ENCODE results near the gene GDPD5.

Gene GDPD5

DNA sequence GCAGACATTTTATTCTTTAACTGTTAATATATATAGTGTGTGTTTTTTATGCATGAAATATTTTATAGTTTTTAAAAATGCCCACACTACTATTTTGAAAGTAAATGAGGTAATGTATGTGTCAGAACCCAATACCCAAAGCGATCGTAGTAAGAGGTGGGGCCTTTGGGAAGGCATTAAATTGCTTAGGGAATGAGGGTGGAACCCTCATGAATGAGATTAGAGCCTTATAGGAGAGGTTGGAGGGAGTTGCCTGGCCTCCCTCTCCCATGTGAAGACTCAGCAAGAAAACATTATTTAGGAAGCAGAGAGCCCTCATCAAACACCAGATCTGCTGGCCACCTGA is 103.9 kb downstream of the GDPD5 start:
- ATAC-seq, result no peak
- TF ChIP-seq ARNTL (CRISPR knock-in tag; IDR thresholded peaks at IDR 0.05; ENCODE audit: borderline replicate concordance, low read depth), result no peak
- no peak for TF ChIP-seq ZNF8 (CRISPR knock-in tag; IDR thresholded peaks at IDR 0.05)
- TF ChIP-seq, protein P1, sequence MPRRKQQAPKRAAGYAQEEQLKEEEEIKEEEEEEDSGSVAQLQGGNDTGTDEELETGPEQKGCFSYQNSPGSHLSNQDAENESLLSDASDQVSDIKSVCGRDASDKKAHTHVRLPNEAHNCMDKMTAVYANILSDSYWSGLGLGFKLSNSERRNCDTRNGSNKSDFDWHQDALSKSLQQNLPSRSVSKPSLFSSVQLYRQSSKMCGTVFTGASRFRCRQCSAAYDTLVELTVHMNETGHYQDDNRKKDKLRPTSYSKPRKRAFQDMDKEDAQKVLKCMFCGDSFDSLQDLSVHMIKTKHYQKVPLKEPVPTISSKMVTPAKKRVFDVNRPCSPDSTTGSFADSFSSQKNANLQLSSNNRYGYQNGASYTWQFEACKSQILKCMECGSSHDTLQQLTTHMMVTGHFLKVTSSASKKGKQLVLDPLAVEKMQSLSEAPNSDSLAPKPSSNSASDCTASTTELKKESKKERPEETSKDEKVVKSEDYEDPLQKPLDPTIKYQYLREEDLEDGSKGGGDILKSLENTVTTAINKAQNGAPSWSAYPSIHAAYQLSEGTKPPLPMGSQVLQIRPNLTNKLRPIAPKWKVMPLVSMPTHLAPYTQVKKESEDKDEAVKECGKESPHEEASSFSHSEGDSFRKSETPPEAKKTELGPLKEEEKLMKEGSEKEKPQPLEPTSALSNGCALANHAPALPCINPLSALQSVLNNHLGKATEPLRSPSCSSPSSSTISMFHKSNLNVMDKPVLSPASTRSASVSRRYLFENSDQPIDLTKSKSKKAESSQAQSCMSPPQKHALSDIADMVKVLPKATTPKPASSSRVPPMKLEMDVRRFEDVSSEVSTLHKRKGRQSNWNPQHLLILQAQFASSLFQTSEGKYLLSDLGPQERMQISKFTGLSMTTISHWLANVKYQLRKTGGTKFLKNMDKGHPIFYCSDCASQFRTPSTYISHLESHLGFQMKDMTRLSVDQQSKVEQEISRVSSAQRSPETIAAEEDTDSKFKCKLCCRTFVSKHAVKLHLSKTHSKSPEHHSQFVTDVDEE (CRISPR knock-in tag; IDR thresholded peaks at IDR 0.05), result no peak
- no peak for TF ChIP-seq ZNF70 (CRISPR knock-in tag; IDR thresholded peaks at IDR 0.05)
- TF ChIP-seq, protein P2, sequence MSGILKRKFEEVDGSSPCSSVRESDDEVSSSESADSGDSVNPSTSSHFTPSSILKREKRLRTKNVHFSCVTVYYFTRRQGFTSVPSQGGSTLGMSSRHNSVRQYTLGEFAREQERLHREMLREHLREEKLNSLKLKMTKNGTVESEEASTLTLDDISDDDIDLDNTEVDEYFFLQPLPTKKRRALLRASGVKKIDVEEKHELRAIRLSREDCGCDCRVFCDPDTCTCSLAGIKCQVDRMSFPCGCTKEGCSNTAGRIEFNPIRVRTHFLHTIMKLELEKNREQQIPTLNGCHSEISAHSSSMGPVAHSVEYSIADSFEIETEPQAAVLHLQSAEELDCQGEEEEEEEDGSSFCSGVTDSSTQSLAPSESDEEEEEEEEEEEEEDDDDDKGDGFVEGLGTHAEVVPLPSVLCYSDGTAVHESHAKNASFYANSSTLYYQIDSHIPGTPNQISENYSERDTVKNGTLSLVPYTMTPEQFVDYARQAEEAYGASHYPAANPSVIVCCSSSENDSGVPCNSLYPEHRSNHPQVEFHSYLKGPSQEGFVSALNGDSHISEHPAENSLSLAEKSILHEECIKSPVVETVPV (CRISPR knock-in tag; IDR thresholded peaks at IDR 0.05), result no peak
- no peak for TF ChIP-seq ZFP3 (CRISPR knock-in tag; IDR thresholded peaks at IDR 0.05)
- no peak for TF ChIP-seq TCF4 (CRISPR knock-in tag; IDR thresholded peaks at IDR 0.05; ENCODE audit: borderline replicate concordance)
- TF ChIP-seq ZNF565 (CRISPR knock-in tag; conservative IDR thresholded peaks at IDR 0.05; ENCODE audit: low read depth), result no peak
- TF ChIP-seq GLIS3 (CRISPR knock-in tag; IDR thresholded peaks at IDR 0.05), result no peak

DNA sequence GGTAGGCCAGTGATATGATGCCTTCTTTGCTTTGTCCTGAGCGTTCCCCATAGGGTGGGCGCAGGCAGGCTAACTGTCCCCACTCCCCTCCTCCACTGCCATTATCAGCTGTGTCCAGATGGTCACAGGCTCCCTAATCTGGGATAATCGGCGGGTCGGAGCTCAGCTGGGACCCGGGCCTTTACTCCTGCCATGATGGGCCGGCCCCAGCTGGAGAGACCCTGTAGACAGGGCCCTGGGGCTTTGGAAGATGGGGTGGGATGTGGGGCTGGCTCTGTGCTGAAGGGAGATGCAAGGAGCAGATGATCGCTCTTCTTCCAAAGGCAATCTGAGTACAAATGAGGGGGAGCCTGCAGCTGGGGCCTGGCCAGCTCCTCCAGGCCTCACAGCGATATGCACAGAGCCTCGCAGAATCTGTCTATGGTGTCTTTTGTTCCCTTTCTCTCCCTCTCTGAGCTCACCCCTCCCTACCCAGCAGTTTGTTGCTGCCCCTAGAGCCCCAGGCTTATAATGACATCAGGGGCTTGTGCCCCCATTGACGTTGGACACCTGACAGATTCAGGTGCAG is 104.6 kb downstream of the GDPD5 start:
- TF ChIP-seq ESRRG (CRISPR knock-in tag; IDR thresholded peaks at IDR 0.05) (no peak), TOX (CRISPR knock-in tag; IDR thresholded peaks at IDR 0.05; ENCODE audit: borderline replicate concordance) (no peak), GLIS3 (CRISPR knock-in tag; IDR thresholded peaks at IDR 0.05) (no peak), ZFP30 (CRISPR knock-in tag; IDR thresholded peaks at IDR 0.05) (no peak), ARNTL (CRISPR knock-in tag; IDR thresholded peaks at IDR 0.05; ENCODE audit: borderline replicate concordance, low read depth) (no peak)
- TF ChIP-seq, protein P1 (CRISPR knock-in tag; IDR thresholded peaks at IDR 0.05), result no peak
- TF ChIP-seq, protein P3, sequence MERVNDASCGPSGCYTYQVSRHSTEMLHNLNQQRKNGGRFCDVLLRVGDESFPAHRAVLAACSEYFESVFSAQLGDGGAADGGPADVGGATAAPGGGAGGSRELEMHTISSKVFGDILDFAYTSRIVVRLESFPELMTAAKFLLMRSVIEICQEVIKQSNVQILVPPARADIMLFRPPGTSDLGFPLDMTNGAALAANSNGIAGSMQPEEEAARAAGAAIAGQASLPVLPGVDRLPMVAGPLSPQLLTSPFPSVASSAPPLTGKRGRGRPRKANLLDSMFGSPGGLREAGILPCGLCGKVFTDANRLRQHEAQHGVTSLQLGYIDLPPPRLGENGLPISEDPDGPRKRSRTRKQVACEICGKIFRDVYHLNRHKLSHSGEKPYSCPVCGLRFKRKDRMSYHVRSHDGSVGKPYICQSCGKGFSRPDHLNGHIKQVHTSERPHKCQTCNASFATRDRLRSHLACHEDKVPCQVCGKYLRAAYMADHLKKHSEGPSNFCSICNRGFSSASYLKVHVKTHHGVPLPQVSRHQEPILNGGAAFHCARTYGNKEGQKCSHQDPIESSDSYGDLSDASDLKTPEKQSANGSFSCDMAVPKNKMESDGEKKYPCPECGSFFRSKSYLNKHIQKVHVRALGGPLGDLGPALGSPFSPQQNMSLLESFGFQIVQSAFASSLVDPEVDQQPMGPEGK (CRISPR knock-in tag; IDR thresholded peaks at IDR 0.05; ENCODE audit: borderline replicate concordance), result no peak
- TF ChIP-seq, protein P2 (CRISPR knock-in tag; IDR thresholded peaks at IDR 0.05), result no peak
- no peak for ATAC-seq

DNA sequence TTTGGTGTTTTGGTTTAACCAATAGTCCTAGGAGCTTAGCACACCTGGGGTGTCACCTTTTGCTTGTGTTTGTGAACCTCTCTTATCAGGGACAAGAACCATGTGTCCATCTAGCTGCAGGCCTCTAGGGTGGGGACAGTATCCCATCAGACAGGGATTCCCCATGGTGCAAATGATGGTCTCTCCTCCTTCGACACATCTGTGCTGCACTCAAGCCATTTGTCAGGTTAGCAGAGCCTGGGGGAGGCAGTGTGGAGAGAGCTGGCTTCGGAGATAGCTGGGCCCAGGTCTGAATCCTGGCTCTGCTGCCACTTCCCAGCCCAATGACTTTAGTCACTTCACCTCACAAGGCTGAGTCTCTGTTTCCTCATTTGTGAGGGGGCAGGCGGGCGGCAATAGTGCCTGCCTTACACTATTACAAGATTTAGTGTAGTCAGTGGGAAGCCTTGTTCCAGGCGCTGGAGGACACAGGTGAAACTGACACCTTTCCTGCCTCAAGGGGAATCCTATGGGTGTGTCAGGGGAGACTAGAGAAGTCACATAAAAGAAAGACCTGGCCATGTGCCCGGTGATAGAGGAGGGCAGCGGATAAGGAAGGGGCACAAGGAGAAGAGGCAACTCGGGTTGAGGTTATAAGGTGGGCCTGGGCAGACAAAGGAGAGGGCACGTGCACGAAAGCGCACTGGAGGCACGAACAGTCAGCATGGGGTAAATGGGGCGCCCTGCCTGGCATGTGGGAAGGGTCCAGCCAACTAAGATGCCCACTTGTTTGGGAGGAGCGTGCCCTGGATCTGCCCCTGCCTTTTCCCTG is 105.3 kb downstream of the GDPD5 start:
- TF ChIP-seq, protein P4, sequence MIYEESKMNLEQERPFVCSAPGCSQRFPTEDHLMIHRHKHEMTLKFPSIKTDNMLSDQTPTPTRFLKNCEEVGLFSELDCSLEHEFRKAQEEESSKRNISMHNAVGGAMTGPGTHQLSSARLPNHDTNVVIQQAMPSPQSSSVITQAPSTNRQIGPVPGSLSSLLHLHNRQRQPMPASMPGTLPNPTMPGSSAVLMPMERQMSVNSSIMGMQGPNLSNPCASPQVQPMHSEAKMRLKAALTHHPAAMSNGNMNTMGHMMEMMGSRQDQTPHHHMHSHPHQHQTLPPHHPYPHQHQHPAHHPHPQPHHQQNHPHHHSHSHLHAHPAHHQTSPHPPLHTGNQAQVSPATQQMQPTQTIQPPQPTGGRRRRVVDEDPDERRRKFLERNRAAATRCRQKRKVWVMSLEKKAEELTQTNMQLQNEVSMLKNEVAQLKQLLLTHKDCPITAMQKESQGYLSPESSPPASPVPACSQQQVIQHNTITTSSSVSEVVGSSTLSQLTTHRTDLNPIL (CRISPR knock-in tag; IDR thresholded peaks at IDR 0.05; ENCODE audit: low read depth), result no peak
- TF ChIP-seq ZC3H10 (CRISPR knock-in tag; IDR thresholded peaks at IDR 0.05) (no peak), ZFP3 (CRISPR knock-in tag; IDR thresholded peaks at IDR 0.05) (no peak), CSDC2 (CRISPR knock-in tag; IDR thresholded peaks at IDR 0.05) (no peak), SNAI2 (CRISPR knock-in tag; IDR thresholded peaks at IDR 0.05) (no peak), ARNTL (CRISPR knock-in tag; IDR thresholded peaks at IDR 0.05; ENCODE audit: borderline replicate concordance, low read depth) (no peak), OSR1 (CRISPR knock-in tag; IDR thresholded peaks at IDR 0.05) (no peak), TOX (CRISPR knock-in tag; IDR thresholded peaks at IDR 0.05; ENCODE audit: borderline replicate concordance) (no peak)
- TF ChIP-seq, protein P1 (CRISPR knock-in tag; IDR thresholded peaks at IDR 0.05), result no peak

More for the DNA sequence above, 105.3 kb downstream of the GDPD5 start:
- ATAC-seq, result no peak
